Upper lobe of right lung (tissue), 1 donor: Measurements from ENCODE around the gene LUC7L2. TPM values are rescaled to one million over a fixed set of nuclear protein-coding genes. Genes with fewer than 3 reads are reported as not detected.
"Not testable (repeated sequence)": the region's sequence is repeated elsewhere in the genome, so short reads cannot be mapped to it uniquely, and the experiment has no call there.

Experiments used
- ATAC-seq: fragments of 200-7000 bp; cut with Tn5 transposase; one replicate; pipeline ENCODE4 v1.9.1; 2020; ENCODE audit warnings: mild to moderate bottlenecking, moderate library complexity
- DNase-seq: peaks from one replicate; pipeline ENCODE4 v3.0.0-alpha.2; 2020
- H3K27ac ChIP-seq: fragments of 200-600 bp; one replicate; pipeline ENCODE4 v1.8.0; 2022
- H3K27me3 ChIP-seq: fragments of 200-600 bp; one replicate; pipeline ENCODE4 v1.8.0; 2022; ENCODE audit warnings: mild to moderate bottlenecking
- H3K36me3 ChIP-seq: fragments of 200-600 bp; one replicate; pipeline ENCODE4 v1.8.0; 2022
- H3K4me1 ChIP-seq: fragments of 200-600 bp; one replicate; pipeline ENCODE4 v1.8.0; 2022
- H3K4me3 ChIP-seq: fragments of 200-600 bp; one replicate; pipeline ENCODE4 v1.8.0; 2022; ENCODE audit warnings: mild to moderate bottlenecking
- H3K9me3 ChIP-seq: fragments of 200-600 bp; one replicate; pipeline ENCODE4 v1.8.0; 2022
- CTCF ChIP-seq: fragments of 200-600 bp; IDR thresholded peaks from one replicate; pipeline ENCODE4 v1.8.0; 2022; ENCODE audit warnings: antibody characterized with exemption
- intact Hi-C: fragments of 100-400 bp; cut with DNase I; formaldehyde crosslinking; loops from one replicate; pipeline ENCODE4 v1.11.0; 2022
- total RNA-seq: library from RNA; stranded (reverse); fragmentation: NEBNext Ultra II Directional; extraction: Animal tissue kit (Norgen Biotek cat#: 25700); gene quantifications from one replicate; pipeline ENCODE4 v1.2.1, GENCODE V29; 2021
- donor health status: DM: no; HTN: yes; CAD: no; lungs with severe emphysema.

The LUC7L2 gene
- total RNA-seq, 1 donor from 2014 or later, result 79.5 TPM

DNA sequence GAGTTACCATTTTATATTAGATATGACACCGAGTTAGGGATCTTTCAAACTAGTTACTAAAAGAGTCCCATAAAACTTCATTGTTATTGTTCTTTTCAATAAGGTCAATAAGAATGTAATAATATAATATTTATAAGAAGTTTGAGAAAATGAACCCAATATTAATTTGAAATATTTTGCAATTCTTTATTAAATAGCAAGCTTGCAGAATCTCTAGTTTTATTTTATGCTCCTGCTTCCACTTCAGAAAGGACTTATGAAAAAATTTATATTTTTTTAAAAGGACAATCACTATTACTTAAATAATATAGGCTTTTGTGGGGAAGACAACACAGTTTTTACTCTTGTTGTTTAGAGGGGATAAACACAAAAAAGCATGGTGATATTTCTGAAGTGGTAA is 47.9 kb downstream of the LUC7L2 start:
- no peak for TF ChIP-seq CTCF
- DNase-seq, result no peak
- peaks cover 94% of the 10 kb centered on the region for H3K36me3 ChIP-seq

GRCh38 chr7:139414743-139415402 is 55.2 kb downstream of the LUC7L2 start:
- intact Hi-C loops, DNase-seq, H3K4me1 ChIP-seq, H3K27me3 ChIP-seq, H3K27ac ChIP-seq, H3K9me3 ChIP-seq, ATAC-seq, H3K4me3 ChIP-seq: not testable (repeated sequence)
- H3K36me3 ChIP-seq, result peaks cover 95% of the 10 kb centered on the region

More for the DNA sequence above, 47.9 kb downstream of the LUC7L2 start:
- no peak for ATAC-seq
- Histone ChIP-seq H3K27ac (no peak overlapping the region), H3K27me3 (no peaks in the 10 kb centered on the region), H3K4me1 (no peaks in the 10 kb centered on the region), H3K9me3 (no peaks in the 10 kb centered on the region), H3K4me3 (no peak overlapping the region)
- intact Hi-C loops, result no loop called here

DNA sequence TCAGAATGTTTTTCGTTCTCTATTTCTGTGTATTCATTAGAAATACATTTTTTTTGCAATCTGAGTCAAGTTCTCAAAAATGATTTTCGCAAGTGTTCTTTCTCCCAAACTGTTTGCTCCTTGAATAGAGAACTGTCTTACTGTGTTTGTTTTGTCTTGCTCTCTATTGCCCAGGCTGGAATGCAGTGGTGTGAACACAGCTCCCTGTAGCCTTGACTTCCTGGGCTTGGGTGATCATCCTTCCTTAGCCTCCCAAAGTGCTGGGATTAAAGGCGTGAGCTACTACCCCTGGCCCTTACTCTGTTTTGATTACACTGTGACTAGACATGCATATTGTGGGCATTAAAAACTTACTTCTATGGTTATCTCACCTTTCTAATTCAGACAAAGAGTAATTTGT is 56.7 kb downstream of the LUC7L2 start:
- no peak overlapping the region for H3K4me3 ChIP-seq
- H3K4me1 ChIP-seq, result no peaks in the 10 kb centered on the region
- H3K9me3 ChIP-seq, result no peaks in the 10 kb centered on the region
- ATAC-seq, result no peak
- intact Hi-C loops, result no loop called here
- no peak overlapping the region for H3K27ac ChIP-seq
- H3K27me3 ChIP-seq, result no peaks in the 10 kb centered on the region
- no peak for TF ChIP-seq CTCF
- DNase-seq, result no peak
- H3K36me3 ChIP-seq, result peaks cover 96% of the 10 kb centered on the region

DNA sequence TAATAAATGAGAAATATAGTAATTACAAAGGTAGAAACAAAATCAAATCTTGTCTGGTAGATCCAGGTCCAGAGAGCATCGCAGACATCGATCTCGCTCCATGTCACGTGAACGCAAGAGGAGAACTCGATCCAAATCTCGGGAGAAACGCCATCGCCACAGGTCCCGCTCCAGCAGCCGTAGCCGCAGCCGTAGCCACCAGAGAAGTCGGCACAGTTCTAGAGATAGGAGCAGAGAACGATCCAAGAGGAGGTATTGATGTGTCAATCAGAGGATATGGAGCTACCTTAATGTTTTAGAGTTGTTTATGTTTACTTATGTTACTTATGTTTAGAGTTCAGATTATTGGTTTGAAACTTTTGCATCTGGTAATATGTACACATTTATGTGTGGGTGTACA is 57.8 kb downstream of the LUC7L2 start:
- ATAC-seq, result no peak
- DNase-seq, result no peak
- H3K27ac ChIP-seq, result no peak overlapping the region
- H3K36me3 ChIP-seq, result peaks cover 96% of the 10 kb centered on the region
- no peak for TF ChIP-seq CTCF
- intact Hi-C loops, result no loop called here
- no peaks in the 10 kb centered on the region for H3K4me1 ChIP-seq
- no peaks in the 10 kb centered on the region for H3K9me3 ChIP-seq
- H3K4me3 ChIP-seq, result no peak overlapping the region
- no peaks in the 10 kb centered on the region for H3K27me3 ChIP-seq

DNA sequence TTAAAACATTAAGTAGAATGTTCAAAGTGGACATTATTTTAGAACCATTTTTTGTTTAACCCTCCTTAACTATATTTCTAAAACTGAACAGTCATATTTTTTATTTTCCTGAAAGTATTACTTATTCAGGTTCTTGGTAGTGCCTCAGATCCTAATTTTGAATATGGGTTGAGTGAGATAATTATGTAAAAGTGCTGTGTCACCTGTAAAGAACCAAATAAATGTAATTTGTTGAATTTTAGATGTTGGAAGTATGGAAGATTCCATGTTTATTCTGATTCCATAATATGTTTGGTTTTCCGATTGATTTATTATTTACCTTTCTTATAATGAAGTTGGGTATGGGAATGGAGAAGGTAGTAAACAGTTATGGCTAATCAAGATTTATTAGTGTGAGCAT is 61.4 kb downstream of the LUC7L2 start:
- Histone ChIP-seq H3K36me3 (peaks cover 73% of the 10 kb centered on the region), H3K4me3 (no peak overlapping the region), H3K27ac (no peak overlapping the region), H3K4me1 (no peaks in the 10 kb centered on the region), H3K27me3 (no peaks in the 10 kb centered on the region), H3K9me3 (no peaks in the 10 kb centered on the region)
- TF ChIP-seq CTCF, result no peak
- intact Hi-C loops, result no loop called here
- DNase-seq (no peak), ATAC-seq (no peak)

- no peaks in the 10 kb centered on the region for H3K9me3 ChIP-seq
- H3K27ac ChIP-seq, result no peak overlapping the region
- no peak for DNase-seq
- H3K36me3 ChIP-seq, result peaks cover 69% of the 10 kb centered on the region
- H3K4me3 ChIP-seq, result no peak overlapping the region
- no peak for TF ChIP-seq CTCF
- H3K27me3 ChIP-seq, result no peaks in the 10 kb centered on the region
- no peak for ATAC-seq
- intact Hi-C loops, result no loop called here
- no peaks in the 10 kb centered on the region for H3K4me1 ChIP-seq
Measured at GRCh38 chr7:139422126-139422525, 62.4 kb downstream of the LUC7L2 start.
